Thyroid gland (tissue), 4 donors: ENCODE measurements around the gene KYNU. TPM values are rescaled to one million over a fixed set of nuclear protein-coding genes. Genes with fewer than 3 reads are reported as not detected.

Experiments used
- DNase-seq, 2 donors: peaks; one replicate each; pipeline ENCODE4 v3.0.0-alpha.2; 2019
- H3K27ac ChIP-seq, 3 donors: fragments of 200-600 bp; sonication (generic); 1 replicate in 2 of 3; 2 replicates in 1 of 3; pipeline ENCODE4 v1.5.1; 2016 to 2019; ENCODE audit warnings: mild to moderate bottlenecking in 1 of 3, moderate library complexity in 1 of 3
- H3K27me3 ChIP-seq: fragments of 200-600 bp; sonication (generic); one replicate; pipeline ENCODE4 v1.5.1; 2019
- H3K36me3 ChIP-seq, 2 donors: fragments of 200-600 bp; sonication (generic); one replicate each; pipeline ENCODE4 v1.5.1; 2016 to 2019
- H3K4me1 ChIP-seq, 2 donors: fragments of 200-600 bp; sonication (generic); one replicate each; pipeline ENCODE4 v1.5.1; 2017 to 2019
- H3K4me3 ChIP-seq, 3 donors: fragments of 200-600 bp; sonication (generic); replicated peaks in 1 of 3; 1 replicate in 2 of 3; 2 replicates in 1 of 3; pipeline ENCODE4 v1.5.1; 2016; ENCODE audit warnings: mild to moderate bottlenecking in 1 of 3
- H3K9me3 ChIP-seq: fragments of 200-600 bp; sonication (generic); one replicate; pipeline ENCODE4 v1.5.1; 2017
- POLR2A ChIP-seq, 2 donors: fragments of 450-650 bp; IDR thresholded peaks; one replicate each; pipeline ENCODE4 v1.6.1; 2017; ENCODE audit warnings: antibody characterized with exemption in 2 of 2, mild to moderate bottlenecking in 2 of 2, moderate library complexity in 1 of 2
- WGBS, 2 donors: methylation state at CpG; one replicate each; pipeline ENCODE4 v1.1.5; 2017; 5-methylcytosine and 5-hydroxymethylcytosine counted together
- intact Hi-C: fragments of 100-400 bp; cut with DNase I; formaldehyde crosslinking; loops from one replicate; pipeline ENCODE4 v1.15.1; 2023
- total RNA-seq, 4 donors: library from RNA; depleted of rRNA; stranded (reverse); fragments of >200 nt; gene quantifications; one replicate each; pipeline ENCODE4 v1.2.3, GENCODE V29; 2016
- TF ChIP-seq, protein P1 (sequence below), 6 experiments: fragments of 200-600 bp in 3 of 6; fragments of 450-650 bp in 3 of 6; sonication (generic) in 3 of 6; IDR thresholded peaks; one replicate each; pipeline ENCODE4 v1.5.1; 2016 to 2019; ENCODE audit warnings: antibody characterized with exemption in 6 of 6, mild to moderate bottlenecking in 2 of 6, inconsistent platforms in 1 of 6, moderate library complexity in 1 of 6

The KYNU gene
- total RNA-seq, 4 donors from 2014 or later = 0.93 to 7.8 (median 4.5) TPM

DNA sequence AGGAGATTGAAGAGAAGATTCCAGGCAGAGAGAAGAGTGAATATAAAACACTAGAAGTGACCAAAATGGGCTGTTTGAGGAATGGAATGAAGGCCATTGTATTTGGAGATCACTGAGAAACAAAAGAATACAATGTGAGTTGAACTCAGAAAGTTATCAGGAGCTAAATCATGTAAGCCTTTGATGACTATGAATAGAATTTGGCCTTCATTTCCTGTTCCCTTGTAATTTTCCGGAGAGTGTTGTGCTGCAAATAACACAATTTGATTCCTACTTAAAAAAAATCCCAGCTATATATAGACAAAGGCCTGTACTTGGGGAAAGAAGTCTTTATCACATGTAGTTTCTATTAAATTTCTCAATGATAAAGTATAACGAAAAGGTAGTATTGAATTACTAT lies 33.7 kb upstream of the KYNU start:
- DNase-seq = no peak
- intact Hi-C loops = no loop called here
- TF ChIP-seq POLR2A (IDR thresholded peaks at IDR 0.05) = no peak
- TF ChIP-seq, protein P1, sequence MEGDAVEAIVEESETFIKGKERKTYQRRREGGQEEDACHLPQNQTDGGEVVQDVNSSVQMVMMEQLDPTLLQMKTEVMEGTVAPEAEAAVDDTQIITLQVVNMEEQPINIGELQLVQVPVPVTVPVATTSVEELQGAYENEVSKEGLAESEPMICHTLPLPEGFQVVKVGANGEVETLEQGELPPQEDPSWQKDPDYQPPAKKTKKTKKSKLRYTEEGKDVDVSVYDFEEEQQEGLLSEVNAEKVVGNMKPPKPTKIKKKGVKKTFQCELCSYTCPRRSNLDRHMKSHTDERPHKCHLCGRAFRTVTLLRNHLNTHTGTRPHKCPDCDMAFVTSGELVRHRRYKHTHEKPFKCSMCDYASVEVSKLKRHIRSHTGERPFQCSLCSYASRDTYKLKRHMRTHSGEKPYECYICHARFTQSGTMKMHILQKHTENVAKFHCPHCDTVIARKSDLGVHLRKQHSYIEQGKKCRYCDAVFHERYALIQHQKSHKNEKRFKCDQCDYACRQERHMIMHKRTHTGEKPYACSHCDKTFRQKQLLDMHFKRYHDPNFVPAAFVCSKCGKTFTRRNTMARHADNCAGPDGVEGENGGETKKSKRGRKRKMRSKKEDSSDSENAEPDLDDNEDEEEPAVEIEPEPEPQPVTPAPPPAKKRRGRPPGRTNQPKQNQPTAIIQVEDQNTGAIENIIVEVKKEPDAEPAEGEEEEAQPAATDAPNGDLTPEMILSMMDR (IDR thresholded peaks at IDR 0.05) = no peak
- Histone ChIP-seq H3K4me3 (no peak overlapping the region), H3K27me3 (no peaks in the 10 kb centered on the region), H3K27ac (no peak overlapping the region), H3K9me3 (no peaks in the 10 kb centered on the region), H3K4me1 (no peaks in the 10 kb centered on the region), H3K36me3 (no peaks in the 10 kb centered on the region)
- 57 to 65% methylated on average over 2 of the region's 2 CpGs for WGBS, 2 donors

DNA sequence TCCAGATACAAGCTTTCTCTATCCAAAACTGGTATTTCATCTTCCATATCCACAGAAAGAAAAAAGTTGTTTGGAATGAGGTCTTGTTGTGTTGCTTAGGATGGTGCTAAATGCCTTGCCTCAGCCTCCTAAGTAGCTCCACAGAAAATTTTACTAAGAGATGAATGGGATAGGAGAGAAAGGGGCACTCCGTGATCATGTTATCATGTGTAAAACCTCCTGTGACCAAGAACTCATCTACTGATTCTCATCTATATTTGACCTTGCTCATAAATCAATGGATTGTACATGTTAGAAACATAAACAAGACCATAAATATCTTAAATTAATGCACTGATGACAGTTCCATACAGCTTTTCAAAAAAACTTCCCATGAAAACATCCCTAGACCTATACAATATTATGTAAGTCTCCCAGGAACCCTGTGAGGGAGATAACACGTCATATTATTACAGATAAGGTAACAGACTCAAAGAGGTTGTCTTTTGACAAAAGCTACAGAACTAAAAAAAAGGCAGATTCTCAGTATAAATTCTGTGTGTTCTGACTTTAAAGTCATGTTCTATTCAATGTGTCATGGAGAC lies 29.3 kb upstream of the KYNU start:
- WGBS, 2 donors = 82 to 87% methylated on average over 2 of the region's 2 CpGs
- DNase-seq = no peak
- TF ChIP-seq, protein P1 (IDR thresholded peaks at IDR 0.05) = no peak
- TF ChIP-seq POLR2A (IDR thresholded peaks at IDR 0.05) = no peak
- no peaks in the 10 kb centered on the region for H3K27me3 ChIP-seq
- no peaks in the 10 kb centered on the region for H3K36me3 ChIP-seq
- H3K9me3 ChIP-seq = no peaks in the 10 kb centered on the region
- H3K4me3 ChIP-seq = no peak overlapping the region
- no peak overlapping the region for H3K27ac ChIP-seq
- no peaks in the 10 kb centered on the region for H3K4me1 ChIP-seq
- intact Hi-C loops = no loop called here

DNA sequence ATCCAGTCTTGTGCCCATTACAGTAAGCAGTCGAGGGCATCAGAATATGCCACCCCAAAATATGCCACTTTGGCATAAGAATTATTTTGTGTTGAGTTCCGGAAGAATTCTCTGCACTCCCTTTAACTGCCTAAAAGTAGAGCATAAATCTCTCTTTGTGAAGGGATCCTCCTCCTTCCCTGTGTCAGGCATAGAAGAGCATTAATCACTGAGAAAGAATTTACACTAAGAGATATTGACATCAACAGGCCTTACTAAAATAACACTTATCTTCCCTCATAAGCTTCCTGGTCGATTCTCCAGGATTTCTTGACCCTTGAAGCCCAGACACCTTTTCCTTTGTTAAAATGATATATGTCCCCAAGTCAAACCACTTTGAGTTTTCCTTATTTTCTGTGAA lies 27.6 kb upstream of the KYNU start:
- DNase-seq = no peak
- Histone ChIP-seq H3K9me3 (no peaks in the 10 kb centered on the region), H3K27ac (no peak overlapping the region), H3K27me3 (no peaks in the 10 kb centered on the region), H3K36me3 (no peaks in the 10 kb centered on the region), H3K4me3 (no peak overlapping the region), H3K4me1 (no peaks in the 10 kb centered on the region)
- WGBS, 2 donors = 64 to 69% methylated on average over 3 of the region's 3 CpGs
- intact Hi-C loops = no loop called here
- TF ChIP-seq POLR2A (IDR thresholded peaks at IDR 0.05) = no peak
- TF ChIP-seq, protein P1 (IDR thresholded peaks at IDR 0.05) = no peak

DNA sequence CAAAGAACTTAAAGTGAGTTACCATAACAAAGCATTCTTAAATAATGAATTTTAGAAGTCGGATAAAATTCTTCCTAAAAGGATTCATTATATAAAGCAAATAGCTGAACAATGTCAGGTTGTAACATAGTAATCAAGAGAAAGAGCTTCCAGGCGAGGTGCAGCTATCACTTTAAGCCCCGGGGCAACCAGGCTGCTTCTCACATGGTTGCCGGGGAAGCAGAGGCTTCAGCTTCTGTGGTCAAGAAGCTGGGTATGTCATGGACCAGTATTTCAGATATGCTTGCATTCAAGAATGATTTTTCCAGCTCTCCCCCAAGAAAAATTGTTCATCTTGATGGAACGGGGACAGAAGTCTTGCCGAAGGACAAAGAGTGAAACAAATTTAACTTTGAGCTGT lies 23.6 kb upstream of the KYNU start:
- Histone ChIP-seq H3K27ac (no peak overlapping the region), H3K36me3 (no peaks in the 10 kb centered on the region), H3K9me3 (no peaks in the 10 kb centered on the region), H3K4me1 (no peaks in the 10 kb centered on the region), H3K4me3 (no peak overlapping the region), H3K27me3 (no peaks in the 10 kb centered on the region)
- WGBS, 2 donors = 82 to 83% methylated on average over 6 of the region's 6 CpGs
- intact Hi-C loops = no loop called here
- no peak for DNase-seq
- TF ChIP-seq, protein P1 (IDR thresholded peaks at IDR 0.05) = no peak
- TF ChIP-seq POLR2A (IDR thresholded peaks at IDR 0.05) = no peak

DNA sequence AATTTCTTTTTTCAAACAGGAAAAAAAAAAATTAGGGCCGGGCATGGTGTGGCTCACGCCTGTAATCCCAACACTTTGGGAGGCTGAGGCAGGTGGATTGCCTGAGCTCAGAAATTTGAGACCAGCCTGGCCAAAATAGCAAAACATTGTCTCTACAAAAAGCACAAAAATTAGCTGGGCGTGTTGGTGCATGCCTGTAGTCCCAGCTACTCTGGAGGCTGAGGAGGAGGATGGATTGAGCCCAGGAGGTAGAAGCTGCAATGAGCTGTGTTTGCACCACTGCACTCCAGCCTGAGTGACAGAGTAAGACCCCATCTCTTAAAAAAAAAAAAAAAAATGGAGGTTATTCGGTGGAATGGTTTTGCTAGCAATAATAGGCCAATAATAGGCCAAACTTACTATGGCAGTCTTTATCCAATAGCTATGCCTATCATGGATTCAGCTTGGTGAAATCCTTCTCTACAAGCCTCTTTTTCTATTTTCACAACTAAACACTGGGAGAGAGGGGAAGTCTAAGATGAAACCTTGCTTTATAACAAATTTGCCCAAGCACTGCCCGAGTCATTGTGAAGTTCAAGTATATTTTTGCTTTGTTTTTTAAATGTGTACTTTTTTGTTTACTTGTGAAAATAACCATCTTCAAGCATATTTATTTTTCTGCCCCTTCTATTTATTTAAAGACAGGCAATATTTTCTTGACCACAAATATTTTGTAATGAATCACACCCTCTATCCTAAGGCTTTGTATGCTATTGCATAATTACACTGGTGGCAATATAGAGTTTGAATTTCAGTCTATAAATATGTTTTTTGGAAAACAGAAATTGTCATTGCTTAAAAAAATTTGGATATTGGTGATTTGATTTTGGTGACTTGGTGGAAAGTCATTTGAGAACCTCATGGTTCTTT lies 20.0 kb upstream of the KYNU start:
- no peak overlapping the region for H3K27ac ChIP-seq
- no peaks in the 10 kb centered on the region for H3K9me3 ChIP-seq
- no peak for DNase-seq
- no peaks in the 10 kb centered on the region for H3K4me1 ChIP-seq
- H3K27me3 ChIP-seq = no peaks in the 10 kb centered on the region
- intact Hi-C loops = no loop called here
- H3K4me3 ChIP-seq = no peak overlapping the region
- 91 to 92% methylated on average over 5 of the region's 5 CpGs for WGBS, 2 donors
- no peaks in the 10 kb centered on the region for H3K36me3 ChIP-seq
- TF ChIP-seq POLR2A (IDR thresholded peaks at IDR 0.05) = no peak
- TF ChIP-seq, protein P1 (IDR thresholded peaks at IDR 0.05) = no peak
